ENCODE data around the gene CYB5R4.
"Not testable (repeated sequence)": the region's sequence is repeated elsewhere in the genome, so short reads cannot be mapped to it uniquely, and the experiment has no call there.

The CYB5R4 gene

DNA sequence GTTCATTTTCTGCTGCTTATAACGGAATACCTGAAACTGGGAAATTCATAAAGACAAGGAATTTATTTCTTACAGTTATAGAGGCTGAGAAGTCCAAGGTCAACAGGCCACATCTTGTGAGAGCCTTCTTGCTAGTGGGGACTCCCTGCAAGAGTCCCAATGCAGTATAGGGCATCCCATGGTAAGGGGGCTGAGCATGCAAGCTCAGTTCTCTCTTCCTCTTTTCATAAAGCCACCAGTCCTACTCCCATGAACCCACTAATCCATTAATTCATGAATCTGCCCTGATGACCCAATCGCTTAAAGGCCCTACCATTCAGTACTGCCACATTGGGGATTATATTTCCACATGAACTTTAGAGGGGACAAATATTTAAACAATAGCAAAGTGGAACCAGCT is 26.5 kb downstream of the CYB5R4 start:
- TF ChIP-seq CTCF (IDR thresholded peaks at IDR 0.05; ENCODE audit: low read depth, low read length): no peak
- DNase-seq (ENCODE audit: low read depth, low spot score): no peak
- in situ Hi-C loops (cut with HindIII; ENCODE audit: low sequenced_read_pairs): no loop called here
- H3K4me3 ChIP-seq (ENCODE audit: low read depth, low read length): no peak overlapping the region

DNA sequence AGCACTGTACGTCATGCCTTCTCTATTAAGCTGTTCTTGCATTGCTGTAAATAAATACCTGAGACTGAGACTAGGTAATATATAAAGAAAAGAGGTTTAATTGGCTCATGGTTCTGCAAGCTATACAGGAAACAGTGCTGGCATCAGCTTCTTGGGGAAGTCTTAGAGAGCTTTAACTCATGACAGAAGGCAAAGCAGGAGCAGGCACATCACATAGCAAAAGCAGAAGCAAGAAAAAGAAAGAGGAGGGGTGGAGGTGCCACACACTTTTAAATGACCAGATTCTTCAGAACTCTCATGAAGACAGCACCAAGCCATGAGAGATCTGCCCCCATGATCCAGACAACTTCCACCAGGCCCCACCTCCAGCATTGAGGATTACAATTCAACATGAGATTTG is 30.1 kb downstream of the CYB5R4 start:
- no peak for DNase-seq (ENCODE audit: low read depth, low spot score)
- H3K4me3 ChIP-seq (ENCODE audit: low read depth, low read length): no peak overlapping the region
- in situ Hi-C loops (cut with HindIII; ENCODE audit: low sequenced_read_pairs): no loop called here

DNA sequence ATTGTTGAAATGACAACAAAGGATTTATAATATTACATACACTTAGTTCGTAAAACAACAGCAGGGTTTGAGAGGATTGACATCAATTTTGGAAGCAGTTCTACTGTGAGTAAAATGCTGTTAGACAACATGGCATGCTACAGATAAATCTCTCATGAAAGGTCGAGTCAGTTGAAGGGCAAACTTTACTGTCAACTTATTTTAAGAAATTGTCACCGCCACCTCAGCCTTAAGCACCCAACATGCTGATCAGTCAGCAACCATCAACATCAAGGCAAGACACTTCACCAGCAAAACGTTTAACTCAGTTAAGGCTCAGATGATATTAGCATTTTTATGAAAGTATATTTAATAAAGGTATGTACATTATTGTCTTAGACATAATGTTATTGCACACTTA is 31.0 kb downstream of the CYB5R4 start:
- TF ChIP-seq CTCF (IDR thresholded peaks at IDR 0.05; ENCODE audit: low read depth, low read length): no peak

More for the DNA sequence above, 30.1 kb downstream of the CYB5R4 start:
- no peak for TF ChIP-seq CTCF (IDR thresholded peaks at IDR 0.05; ENCODE audit: low read depth, low read length)

DNA sequence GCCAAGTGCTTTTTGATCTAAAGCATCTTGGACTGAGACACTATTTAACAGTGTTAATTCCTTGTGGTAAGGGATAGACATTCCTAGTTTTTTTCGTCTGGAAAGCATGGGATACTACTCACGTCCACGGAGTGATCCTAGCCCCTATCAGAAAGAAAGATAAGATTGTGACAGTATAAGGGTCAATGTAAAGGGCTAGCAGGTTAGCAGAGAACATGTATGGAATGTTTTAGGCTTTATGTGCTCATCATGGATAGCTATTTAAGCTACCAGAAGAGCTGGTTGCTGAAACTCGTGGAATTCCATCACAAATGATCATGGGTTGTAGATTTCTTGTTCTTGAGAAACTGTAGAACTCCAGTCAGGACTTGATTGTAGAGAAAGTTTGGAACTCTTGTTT is 32.1 kb downstream of the CYB5R4 start:
- no peak for TF ChIP-seq CTCF (IDR thresholded peaks at IDR 0.05; ENCODE audit: low read depth, low read length)
- in situ Hi-C loops (cut with HindIII; ENCODE audit: low sequenced_read_pairs): no loop called here
- no peak overlapping the region for H3K4me3 ChIP-seq (ENCODE audit: low read depth, low read length)
- DNase-seq (ENCODE audit: low read depth, low spot score): no peak

More for the DNA sequence above, 31.0 kb downstream of the CYB5R4 start:
- no peak for DNase-seq (ENCODE audit: low read depth, low spot score)
- in situ Hi-C loops (cut with HindIII; ENCODE audit: low sequenced_read_pairs): no loop called here
- H3K4me3 ChIP-seq (ENCODE audit: low read depth, low read length): no peak overlapping the region

DNA sequence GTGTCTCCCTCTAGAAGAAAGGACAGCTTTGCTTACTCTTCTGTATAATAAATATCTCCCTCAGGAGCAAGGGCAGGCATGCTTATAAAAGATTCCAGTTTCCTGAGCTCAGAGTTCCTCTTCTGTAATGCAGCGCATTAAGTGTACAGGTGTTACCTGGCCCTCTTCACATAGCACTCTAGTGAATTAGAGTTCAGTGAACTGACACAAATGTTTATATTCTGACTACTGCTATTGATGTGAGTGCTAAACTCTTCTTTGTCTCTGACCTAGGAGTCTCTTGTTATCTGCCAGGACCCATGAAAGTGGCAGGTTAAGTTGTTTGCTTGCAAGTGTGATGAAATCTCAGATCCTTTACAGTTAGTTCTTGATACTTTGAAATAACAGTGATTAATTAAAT is 33.5 kb downstream of the CYB5R4 start:
- in situ Hi-C loops (cut with HindIII; ENCODE audit: low sequenced_read_pairs): no loop called here
- no peak overlapping the region for H3K4me3 ChIP-seq (ENCODE audit: low read depth, low read length)
- TF ChIP-seq CTCF (IDR thresholded peaks at IDR 0.05; ENCODE audit: low read depth, low read length): no peak
- DNase-seq (ENCODE audit: low read depth, low spot score): no peak

DNA sequence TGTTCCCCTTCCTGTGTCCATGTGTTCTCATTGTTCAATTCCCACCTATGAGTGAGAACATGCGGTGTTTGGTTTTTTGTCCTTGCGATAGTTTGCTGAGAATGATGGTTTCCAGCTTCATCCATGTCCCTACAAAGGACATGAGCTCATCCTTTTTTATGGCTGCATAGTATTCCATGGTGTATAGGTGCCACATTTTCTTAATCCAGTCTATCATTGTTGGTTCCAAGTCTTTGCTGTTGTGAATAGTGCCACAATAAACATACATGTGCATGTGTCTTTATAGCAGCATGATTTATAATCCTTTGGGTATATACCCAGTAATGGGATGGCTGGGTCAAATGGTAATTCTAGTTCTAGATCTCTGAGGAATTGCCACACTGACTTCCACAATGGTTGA is 37.6 kb downstream of the CYB5R4 start:
- H3K4me3 ChIP-seq (ENCODE audit: low read depth, low read length); in situ Hi-C loops (cut with HindIII; ENCODE audit: low sequenced_read_pairs); DNase-seq (ENCODE audit: low read depth, low spot score): not testable (repeated sequence)

DNA sequence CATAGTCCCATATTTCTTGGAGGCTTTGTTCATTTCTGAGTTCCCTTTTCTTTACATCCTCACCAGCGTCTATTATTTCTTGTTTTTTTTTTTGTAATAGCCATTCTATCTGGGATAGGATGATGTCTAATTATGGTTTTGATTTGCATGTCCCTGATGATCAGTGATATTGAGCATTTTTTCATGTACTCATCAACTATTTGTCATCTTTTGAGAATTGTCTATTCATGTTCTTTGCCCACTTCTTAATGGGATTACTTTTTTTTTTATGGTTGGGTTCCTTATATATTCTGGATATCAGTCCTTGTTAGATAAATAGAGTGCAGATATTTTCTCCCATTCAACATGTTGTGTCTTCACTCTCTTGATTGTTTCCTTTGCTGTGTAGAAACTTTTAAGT is 42.1 kb downstream of the CYB5R4 start:
- no peak overlapping the region for H3K4me3 ChIP-seq (ENCODE audit: low read depth, low read length)
- no peak for TF ChIP-seq CTCF (IDR thresholded peaks at IDR 0.05; ENCODE audit: low read depth, low read length)
- in situ Hi-C loops (cut with HindIII; ENCODE audit: low sequenced_read_pairs): no loop called here
- DNase-seq (ENCODE audit: low read depth, low spot score): no peak
